Muscle of arm (tissue), 12 donors: ENCODE results near the gene YWHAQ. TPM values are rescaled to one million over a fixed set of nuclear protein-coding genes. Genes with fewer than 3 reads are reported as not detected.
"Not testable (repeated sequence)": the region's sequence is repeated elsewhere in the genome, so short reads cannot be mapped to it uniquely, and the experiment has no call there.

ENCODE experiments used
- DNase-seq: peaks from one replicate; pipeline ENCODE4 v3.0.0-alpha.2; 2013
- polyA plus RNA-seq, 12 donors: library from polyadenylated mRNA; unstranded; fragments of 120-200 nt; gene quantifications; one replicate each; pipeline ENCODE4 v1.2.1, GENCODE V29; 2013; ENCODE audit not compliant: insufficient read length in 12 of 12

The YWHAQ gene
- polyA plus RNA-seq, 12 donors: 181 to 297 (median 246) TPM; not detected in 1

DNA sequence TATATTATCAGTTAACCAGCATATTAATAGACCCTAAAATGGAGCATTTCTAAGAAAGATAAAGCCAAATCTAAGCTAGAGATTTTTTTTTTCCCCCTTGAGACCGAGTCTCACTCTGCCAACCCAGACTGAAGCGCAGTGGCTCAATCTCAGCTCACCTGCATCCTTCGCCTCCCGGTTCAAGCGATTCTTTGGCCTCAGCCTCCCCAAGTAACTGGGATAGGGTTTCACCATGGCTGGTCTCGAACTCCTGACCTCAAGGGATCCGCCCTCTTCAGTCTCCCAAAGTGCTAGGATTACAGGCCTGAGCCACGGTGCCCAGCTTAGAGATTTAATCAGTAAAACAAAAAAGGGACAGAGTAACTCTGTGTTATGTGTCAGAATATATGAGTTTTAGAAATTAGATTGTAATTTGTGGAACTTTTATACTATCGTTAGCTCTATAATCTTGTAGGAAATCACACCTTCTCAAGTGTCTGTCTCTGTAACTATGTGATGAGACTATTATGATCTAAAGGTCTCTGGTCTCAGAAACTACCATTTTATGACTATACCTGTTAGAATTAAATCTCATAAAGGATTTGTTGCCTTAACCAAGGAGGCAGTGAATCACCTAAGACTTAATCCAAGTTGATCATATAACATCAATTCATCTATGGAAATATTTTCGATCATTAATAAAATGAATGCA is 34.0 kb downstream of the YWHAQ start:
- DNase-seq: no peak

DNA sequence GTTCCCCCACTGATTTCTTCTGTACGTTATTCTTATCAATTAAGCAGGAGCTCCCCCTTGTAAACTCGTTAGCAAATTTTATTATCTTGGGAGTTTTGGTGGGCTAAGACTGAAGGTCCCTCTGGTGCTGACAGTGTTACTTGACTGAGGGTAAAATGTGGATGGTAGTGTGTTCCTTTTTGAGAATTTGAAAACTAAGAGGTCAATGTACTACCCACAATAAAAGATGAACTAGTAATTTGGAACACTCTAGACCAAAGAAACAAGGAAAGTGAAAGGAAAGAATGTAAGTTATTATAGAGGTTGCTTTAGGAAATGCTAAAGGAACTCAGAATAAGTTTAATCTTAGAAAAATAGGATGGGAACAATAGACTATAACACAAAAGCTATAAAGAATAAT is 35.1 kb downstream of the YWHAQ start:
- no peak for DNase-seq

DNA sequence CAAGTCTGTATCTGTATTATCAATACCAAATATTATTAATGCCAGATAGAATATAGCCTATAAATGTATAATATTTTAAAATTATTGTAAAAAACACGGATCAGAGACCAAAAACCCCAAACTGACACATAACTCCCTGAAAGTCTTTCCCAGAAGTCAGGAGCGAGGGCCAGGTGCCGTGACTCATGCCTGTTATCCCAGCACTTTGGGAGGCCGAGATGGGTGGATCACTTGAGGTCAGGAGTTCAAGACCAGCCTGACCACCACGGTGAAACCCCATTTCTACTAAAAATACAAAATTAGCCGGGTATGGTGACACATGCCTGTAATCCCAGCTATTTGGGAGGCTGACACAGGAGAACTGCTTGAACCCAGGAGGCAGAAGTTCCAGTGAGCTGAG is 35.5 kb downstream of the YWHAQ start:
- not testable (repeated sequence) for DNase-seq

DNA sequence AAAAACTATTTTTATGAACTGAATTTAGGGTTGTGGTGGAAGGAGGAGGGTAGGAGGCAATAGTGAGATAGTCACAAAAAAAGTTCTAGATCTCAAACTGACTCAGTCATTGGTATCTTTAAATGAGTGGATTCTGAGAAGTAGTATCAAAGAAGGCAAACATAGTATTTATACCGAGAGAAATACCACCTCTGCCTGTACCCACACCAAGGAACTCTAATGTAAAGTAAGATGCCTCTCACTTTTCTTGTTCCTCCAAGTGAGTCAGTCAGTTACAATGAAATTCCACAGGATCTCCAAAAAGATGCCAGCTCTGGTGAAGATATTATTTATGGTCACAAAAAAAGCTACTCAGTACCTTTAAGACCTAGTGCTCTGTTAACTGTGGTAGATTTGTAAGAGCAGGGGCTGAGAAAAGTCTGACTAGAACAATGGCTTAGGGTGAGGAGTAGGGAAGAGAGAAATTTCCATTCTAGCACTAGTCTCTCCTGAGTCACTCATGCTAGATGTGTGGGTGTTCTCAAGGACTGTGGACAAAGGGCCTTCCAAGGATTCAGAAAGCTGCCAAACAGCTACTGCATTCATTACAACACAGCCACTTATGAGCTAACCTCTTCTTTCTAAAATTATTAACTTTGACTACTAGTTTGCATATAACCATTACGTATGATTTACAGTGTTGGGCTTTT is 36.3 kb downstream of the YWHAQ start:
- DNase-seq: no peak

DNA sequence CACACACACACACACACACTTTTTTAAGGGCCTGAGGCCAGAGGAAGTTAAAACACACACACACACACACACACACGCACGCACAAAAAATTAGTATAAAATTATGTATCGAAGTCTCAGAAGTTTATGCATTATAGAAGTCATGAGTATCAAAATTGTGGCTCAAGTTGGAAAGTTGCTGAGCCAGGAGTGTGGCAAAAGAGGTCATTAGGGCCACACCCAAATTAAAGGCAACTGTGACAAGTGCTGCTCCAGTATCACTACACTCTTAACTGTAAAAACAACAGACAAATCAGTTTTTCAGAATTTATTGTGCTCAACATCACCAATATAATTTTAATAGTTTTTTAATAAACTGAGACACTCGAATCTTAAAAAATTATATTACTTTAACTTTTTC is 36.9 kb downstream of the YWHAQ start:
- DNase-seq: no peak

DNA sequence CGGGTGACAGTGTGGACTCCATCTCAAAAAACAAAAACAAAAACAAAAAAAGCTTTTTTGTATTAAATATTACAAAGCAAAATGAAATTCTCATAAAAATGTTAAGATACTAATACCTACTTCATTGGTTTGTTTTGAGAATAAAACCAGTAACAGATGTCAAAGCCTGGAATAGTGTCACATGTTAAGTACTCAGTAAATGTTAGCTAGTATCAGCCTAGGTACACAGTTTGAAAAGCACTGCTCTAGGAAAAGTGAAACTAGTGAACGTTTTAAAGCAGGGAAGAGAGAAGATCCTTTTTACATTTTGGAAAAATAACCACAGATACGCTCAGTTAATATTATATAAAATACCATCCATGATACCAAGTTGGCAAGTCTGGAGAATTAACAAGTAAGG is 38.1 kb downstream of the YWHAQ start:
- DNase-seq: no peak

DNA sequence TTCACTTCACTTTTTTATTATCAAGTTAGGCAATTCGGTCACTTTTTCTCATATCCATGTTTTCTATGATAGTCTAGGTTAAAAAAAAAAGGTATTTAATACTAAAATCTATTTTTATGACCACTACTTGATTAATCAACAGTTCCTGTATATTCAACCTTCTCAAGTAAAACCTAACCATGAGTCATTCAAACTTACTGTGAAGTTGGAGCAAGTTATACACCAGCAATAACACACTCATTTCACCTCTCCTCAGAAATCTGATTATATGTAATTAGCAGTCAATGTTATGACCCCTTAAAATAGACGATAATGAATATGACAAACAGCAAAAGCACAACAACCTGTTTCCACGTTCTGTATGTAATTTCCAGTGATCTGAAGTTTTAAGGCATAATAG is 40.2 kb downstream of the YWHAQ start:
- no peak for DNase-seq

DNA sequence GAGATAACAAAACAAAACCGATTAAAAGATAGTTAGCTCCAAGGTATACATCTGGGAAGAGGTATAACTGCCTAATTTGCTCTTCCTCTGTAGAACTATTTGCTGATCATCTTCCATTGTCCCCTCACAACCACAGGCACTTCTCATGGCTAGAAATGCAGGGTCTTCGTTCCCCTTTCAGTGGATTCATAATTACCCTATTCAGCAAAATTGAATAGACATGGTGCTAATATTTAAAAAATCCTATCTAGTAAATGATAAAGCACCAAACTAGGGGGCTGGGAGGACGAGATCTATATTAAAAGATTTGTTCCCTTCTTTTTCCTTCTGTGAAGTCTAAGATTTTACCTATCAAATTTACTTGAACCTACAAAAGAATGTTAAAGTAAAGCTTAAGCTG is 44.3 kb downstream of the YWHAQ start:
- no peak for DNase-seq

DNA sequence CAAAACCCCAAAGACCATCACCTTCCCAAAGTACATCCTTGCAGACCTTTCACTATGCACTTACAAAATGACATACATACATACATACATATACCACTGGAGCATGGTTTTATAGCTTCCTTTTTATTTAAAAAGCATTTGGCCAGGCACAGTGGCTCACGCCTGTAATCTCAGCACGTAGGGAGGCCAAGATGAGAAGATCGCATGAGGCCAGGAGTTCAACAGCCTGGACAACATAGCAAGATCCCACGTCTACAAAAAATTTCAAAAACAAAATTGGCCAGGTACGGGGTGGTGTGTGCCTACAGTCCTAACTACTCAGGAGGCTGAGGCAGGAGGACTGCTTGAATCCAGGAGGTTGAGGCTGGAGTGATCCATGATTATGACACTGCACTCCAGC is 45.3 kb downstream of the YWHAQ start:
- no peak for DNase-seq

DNA sequence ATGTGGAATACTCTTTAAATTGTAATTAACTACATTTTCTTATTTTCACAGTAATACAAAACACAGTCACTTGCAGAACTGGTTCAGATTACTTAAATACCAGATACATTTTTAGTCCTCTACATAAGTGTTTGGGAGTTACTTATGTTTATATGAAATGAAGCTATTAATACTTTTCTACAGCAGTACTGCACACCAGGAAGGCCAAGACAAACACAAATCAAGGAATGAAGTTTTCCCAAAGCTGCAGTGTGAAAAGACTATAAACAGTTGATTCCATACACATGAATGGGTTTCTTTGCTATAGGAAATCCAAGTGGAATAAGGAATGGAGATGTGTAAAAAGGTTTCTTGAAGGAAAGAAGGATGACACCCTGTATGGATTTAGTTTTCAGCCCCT is 45.9 kb downstream of the YWHAQ start:
- not testable (repeated sequence) for DNase-seq

DNA sequence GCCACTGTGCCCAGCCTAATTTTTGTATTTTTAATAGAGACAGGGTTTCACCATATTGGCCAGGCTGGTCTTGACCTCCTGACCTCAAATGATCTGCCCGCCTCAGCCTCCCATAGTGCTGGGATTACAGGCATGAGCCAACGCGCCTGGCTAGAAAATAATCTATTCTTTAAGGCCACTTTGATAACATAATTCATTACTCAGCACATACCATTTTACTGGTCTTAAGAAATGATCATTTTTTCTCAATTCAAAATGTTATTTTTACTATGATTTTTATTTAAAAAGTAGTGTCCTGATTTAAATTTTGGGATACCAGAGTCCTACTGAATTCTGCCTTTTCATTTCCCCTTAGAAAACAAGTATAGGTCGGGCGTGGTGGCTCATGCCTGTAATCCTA is 48.2 kb downstream of the YWHAQ start:
- DNase-seq: no peak

DNA sequence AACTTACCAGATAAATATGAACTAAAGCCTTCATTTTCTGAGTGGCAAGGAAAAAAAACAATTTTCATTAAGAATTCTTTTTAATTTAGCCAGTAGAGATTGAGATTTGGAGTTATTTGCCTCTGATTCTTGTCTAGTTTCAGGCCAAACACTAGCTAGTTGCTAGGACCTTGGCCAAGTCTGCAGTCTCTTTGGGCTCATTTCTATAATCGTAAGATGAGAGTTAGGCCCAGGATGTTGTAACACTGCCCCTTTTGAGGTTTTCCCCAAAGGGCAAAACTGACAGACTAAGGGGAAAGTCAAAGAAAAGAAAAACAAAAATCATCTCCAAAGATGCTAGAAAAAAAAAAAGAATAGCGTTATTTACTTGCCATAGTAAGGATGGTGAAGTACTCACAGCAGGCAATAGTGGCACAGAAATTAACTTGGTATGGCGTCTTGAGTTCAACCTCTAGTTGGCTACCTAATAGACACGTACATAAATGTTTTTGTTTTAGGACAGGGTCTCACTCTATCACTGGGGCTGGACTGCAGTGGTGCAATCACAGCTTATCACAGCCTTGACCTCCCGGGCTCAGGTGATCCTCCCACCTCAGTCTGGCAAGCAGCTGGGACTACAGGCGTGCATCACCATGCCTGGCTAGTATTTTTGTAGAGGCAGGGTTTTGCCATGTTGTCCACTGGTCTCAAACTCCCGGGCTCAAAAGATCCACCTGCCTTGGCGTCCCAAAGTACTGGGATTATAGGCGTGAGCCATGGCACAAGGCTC is 52.1 kb downstream of the YWHAQ start:
- no peak for DNase-seq

DNA sequence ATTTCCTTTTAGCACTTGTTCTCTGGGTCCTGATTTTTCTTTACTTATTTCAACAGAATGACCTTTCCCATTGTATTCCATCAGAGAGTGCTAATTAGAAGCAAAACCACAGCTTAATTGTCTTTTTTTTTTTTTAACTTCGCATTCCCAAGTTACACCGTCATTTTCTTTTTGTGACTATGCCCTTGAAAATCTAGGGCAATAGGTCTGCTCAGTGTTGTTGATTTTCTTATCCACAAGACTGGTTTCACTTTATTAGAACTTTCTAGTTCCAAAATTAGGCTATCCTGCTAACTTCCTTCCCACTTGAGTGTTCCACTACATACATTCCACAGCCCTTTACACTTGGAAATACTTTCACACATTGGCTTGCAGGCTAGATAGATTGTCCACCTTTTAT is 56.5 kb downstream of the YWHAQ start:
- DNase-seq: no peak

DNA sequence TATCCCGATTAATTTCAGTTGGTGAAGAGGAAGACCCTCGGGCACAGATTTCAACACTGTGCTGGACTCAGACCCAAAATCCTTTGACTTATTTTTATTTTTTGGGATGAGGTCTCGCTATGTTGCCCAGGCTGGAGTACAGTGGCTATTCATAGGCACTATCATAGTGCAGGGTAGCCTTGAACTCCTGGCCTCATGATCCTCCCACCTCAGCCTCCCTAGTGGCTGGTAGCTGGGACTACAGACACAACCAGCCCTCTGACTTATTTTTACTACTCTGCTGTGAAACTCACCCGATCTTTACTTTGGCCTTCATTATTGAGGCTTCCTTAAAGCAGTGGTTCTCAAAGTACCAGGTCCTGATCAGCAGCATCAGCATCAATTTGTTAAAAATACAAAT is 57.0 kb downstream of the YWHAQ start:
- no peak for DNase-seq

DNA sequence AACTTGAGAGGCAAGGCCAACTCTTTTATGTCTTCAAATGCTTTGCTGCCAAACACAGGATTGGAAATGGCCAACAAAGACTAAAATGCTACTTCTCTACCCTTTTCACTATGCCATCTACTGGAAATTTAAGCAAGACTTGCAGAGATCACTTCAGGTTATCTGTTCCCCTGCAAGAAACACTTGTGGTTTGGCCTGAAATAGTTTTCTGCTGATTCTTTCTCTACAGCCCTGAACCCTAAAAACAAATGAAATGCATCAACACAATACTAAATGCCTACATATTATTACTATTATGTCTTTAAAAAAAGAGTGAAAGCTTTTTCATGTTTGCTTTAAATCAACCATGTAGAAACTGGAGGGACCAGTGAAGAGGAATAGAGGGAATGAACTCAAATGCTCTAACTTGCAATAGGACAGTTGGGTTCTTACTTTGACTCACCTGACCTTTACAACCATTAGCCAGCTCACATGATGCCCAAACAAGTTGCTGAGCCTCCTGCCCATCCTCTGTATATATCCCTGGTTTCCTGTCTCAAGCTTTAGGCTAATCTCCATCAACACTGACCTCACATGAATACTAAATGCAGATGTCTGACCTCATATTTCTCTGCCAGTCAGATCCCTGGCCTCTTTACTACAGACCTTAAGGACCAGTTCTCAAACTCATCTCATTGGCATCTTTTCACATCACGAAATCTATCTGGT is 57.6 kb downstream of the YWHAQ start:
- no peak for DNase-seq

DNA sequence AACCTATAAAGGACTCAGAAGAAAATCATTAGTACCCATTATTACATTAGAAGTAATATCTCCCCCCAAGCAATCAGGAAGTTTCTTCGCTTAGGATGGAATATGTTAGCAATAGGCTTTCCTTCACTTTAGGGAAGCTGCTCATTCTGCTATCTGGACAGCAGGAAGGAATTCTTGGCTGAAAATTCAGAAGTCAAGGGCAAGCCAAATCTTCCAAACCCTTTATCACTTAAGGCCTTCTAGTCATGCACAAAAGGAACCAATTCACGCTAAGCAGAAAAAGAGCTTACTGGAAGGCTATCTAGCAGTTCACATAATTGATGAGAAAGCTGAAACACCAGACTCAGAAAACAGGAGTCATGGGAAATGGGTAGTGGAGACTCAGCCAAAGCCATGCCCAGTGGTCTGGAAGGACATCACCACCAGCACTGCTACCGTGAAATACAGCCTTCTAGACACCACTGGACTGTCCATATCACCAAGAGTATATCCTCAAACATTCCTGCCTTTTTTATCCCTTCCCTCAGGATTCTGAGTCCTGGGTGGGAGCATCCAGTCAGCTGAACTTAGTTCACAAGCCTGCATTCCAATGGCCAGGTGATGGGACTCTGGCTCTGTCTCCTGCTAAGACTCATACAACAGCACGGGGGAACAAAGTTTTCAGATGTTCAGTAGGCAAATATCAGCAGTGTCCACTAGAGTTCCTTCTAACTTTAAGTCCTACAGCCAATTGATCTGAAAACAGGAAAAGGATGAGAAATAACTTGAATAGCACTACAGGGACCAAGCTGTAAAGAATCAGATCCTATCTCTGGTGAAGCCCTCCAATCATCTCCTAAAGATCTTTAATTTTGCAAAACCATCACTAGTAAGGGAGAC is 60.4 kb downstream of the YWHAQ start:
- no peak for DNase-seq

DNA sequence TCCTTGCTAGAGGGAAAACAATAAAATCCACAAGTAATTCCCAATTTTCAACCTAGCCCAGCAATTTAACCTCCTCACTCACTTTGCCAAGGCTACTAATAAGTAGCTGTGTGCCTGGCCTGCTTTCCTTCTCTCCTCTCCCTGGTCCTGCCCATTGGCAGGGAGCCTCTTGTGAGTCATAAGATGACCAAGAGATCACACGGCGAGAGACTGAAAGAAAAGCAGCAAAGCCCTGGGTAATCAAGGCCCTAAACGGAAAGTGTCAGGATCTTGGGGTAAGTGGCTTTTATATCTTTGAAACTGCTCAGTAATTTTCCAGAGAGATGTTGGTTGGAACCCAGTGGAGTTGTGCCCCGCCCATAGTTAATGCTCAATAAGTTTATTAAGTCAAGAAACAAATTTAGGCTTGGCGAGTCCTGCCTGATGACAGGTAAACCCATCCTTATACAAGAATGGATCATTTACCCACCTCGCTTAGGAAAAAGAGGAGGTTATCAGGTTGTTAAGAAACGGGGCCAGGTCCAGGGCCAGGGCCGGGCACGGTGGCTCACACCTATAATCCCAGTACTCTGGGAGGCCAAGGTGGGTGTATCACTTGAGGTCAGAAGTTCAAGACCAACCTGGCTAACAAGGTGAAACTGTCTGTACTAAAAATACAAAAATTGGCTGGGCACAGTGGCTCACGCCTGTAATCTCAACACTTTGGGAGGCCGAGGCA is 65.2 kb downstream of the YWHAQ start:
- peak; percentile 47 for DNase-seq

DNA sequence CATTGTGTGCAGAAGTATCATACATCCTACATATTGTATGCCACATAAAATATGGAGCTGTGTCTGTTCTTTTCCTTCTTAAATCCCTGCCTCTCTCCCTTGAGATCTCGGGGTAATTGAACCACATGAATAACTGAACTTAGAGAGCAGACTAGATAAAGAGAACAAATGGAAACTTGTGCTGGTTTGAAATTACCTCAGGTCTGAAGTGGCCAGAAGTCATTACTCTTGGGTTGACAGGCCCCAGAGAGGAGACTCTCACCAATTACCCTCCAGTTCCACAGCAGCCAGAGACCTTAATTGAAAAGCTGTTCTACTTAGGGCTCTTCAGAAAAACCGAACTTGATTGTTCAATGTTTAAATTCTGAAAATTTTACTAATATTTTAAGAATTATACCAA is 70.2 kb downstream of the YWHAQ start:
- DNase-seq: no peak

DNA sequence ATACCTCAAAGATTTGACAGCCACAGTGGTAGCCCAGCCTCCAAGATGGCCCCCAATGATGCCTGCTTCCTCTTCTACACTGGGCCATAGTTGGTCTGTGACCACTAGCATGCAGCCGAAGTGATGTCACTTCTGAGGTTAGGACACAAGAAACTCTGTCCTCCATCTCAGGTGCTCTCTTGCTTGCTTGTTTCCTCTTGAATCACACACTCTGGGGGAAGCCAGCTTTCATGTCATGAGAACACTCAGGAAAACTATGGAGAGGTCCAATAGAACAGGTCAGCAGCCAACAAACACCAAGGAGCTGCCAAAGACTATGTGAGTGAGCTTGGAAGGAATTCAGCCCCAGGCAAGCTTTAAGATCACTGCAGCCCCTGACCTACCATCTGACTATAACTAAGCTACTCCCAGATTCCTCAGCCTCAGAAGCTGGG is 71.8 kb downstream of the YWHAQ start:
- DNase-seq: no peak

DNA sequence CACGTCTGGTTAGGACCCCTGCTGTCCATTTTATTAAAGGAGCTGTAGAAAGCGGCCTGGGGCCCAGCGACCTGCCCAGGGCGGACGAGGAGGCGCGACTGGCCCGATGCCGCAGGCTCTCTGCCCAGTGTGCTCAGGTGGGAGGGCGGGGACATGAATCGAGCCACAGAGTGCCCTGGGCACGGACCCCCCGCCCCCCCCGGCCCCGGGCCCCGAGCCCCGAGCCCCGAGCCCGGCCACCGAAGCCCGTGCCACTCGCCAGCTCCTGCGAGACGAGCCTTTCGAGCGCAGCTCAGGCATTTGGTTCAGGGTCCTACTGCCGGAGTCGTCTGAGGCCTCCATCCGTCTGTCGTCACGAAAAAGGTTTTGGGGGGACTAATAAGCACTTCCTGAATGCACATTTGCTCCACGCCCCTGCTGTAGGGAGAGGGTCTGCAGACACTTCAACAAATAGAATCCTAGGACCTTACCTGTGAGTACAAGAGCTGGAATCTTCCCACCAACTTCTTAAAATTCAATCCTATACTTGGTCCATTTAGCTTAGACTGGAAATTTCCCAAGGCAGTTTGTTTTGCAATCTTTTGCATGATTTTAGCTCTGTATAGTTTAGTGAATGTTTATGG is 74.6 kb downstream of the YWHAQ start:
- DNase-seq: peak; percentile 42
